Measurements from ENCODE around the gene ZNF565.

Gene ZNF565

GRCh38 chr19:36214386-36215275 lies at the start of gene ZNF565, which contains the start of gene ZNF146:
Gene ZNF565 (minus strand): TSS chr19:36214665. CDS start chr19:36201985, 12,680 bp downstream.
Gene ZNF146 (plus strand): TSS chr19:36215106. CDS start chr19:36236441, 21,335 bp downstream.
- Mint-ChIP-seq H3K9me3 (peaks cover 12% of the 10 kb centered on the region), H3K27ac (no peak within 1 kb of the TSS), H3K27me3 (ENCODE audit: low read depth) (no peaks in the 10 kb centered on the region), H3K4me3 (no peak within 1 kb of the TSS), H3K4me1 (ENCODE audit: low read depth) (peaks cover 7% of the 10 kb centered on the region), H3K36me3 (ENCODE audit: low read depth) (peaks cover 23% of the 10 kb centered on the region)
- DNase-seq (ENCODE audit: low spot score) = peak; percentile 97

- H3K4me1 Mint-ChIP-seq (ENCODE audit: low read depth) = no peaks in the 10 kb centered on the region
- no peaks in the 10 kb centered on the region for H3K27me3 Mint-ChIP-seq (ENCODE audit: low read depth)
- H3K36me3 Mint-ChIP-seq (ENCODE audit: low read depth) = peaks cover 2% of the 10 kb centered on the region
- H3K27ac Mint-ChIP-seq = no peak overlapping the region
- H3K4me3 Mint-ChIP-seq = no peak overlapping the region
- DNase-seq (ENCODE audit: low spot score) = no peak
- H3K9me3 Mint-ChIP-seq = peaks cover 36% of the 10 kb centered on the region
Measured at GRCh38 chr19:36259211-36259610, 44.7 kb upstream of the ZNF565 start.

GRCh38 chr19:36258028-36258875 lies 43.8 kb upstream of the ZNF565 start:
- DNase-seq (ENCODE audit: low spot score) = no peak
- Mint-ChIP-seq H3K4me1 (ENCODE audit: low read depth) (no peaks in the 10 kb centered on the region), H3K9me3 (peaks cover 29% of the 10 kb centered on the region), H3K36me3 (ENCODE audit: low read depth) (peaks cover 2% of the 10 kb centered on the region), H3K27me3 (ENCODE audit: low read depth) (no peaks in the 10 kb centered on the region), H3K27ac (no peak overlapping the region), H3K4me3 (no peak overlapping the region)

GRCh38 chr19:36257520-36257876 lies 43.0 kb upstream of the ZNF565 start:
- H3K27ac Mint-ChIP-seq = no peak overlapping the region
- DNase-seq (ENCODE audit: low spot score) = no peak
- no peak overlapping the region for H3K4me3 Mint-ChIP-seq
- H3K9me3 Mint-ChIP-seq = peaks cover 22% of the 10 kb centered on the region
- peaks cover 2% of the 10 kb centered on the region for H3K36me3 Mint-ChIP-seq (ENCODE audit: low read depth)
- H3K27me3 Mint-ChIP-seq (ENCODE audit: low read depth) = no peaks in the 10 kb centered on the region
- H3K4me1 Mint-ChIP-seq (ENCODE audit: low read depth) = no peaks in the 10 kb centered on the region

GRCh38 chr19:36256853-36257519 lies 42.5 kb upstream of the ZNF565 start:
- Mint-ChIP-seq H3K9me3 (peaks cover 23% of the 10 kb centered on the region), H3K4me3 (no peak overlapping the region), H3K36me3 (ENCODE audit: low read depth) (peaks cover 2% of the 10 kb centered on the region), H3K27ac (no peak overlapping the region), H3K4me1 (ENCODE audit: low read depth) (no peaks in the 10 kb centered on the region), H3K27me3 (ENCODE audit: low read depth) (no peaks in the 10 kb centered on the region)
- no peak for DNase-seq (ENCODE audit: low spot score)

- Mint-ChIP-seq H3K4me3 (no peak overlapping the region), H3K36me3 (ENCODE audit: low read depth) (peaks cover 2% of the 10 kb centered on the region), H3K27me3 (ENCODE audit: low read depth) (no peaks in the 10 kb centered on the region), H3K27ac (no peak overlapping the region), H3K4me1 (ENCODE audit: low read depth) (no peaks in the 10 kb centered on the region), H3K9me3 (peaks cover 32% of the 10 kb centered on the region)
- DNase-seq (ENCODE audit: low spot score) = no peak
Measured at GRCh38 chr19:36256064-36256463, 41.6 kb upstream of the ZNF565 start.

- Mint-ChIP-seq H3K27ac (no peak overlapping the region), H3K9me3 (peaks cover 32% of the 10 kb centered on the region), H3K4me1 (ENCODE audit: low read depth) (no peaks in the 10 kb centered on the region), H3K36me3 (ENCODE audit: low read depth) (peaks cover 2% of the 10 kb centered on the region), H3K27me3 (ENCODE audit: low read depth) (no peaks in the 10 kb centered on the region), H3K4me3 (no peak overlapping the region)
- DNase-seq (ENCODE audit: low spot score) = no peak
Measured at GRCh38 chr19:36255316-36255715, 40.9 kb upstream of the ZNF565 start.

- peaks cover 2% of the 10 kb centered on the region for H3K36me3 Mint-ChIP-seq (ENCODE audit: low read depth)
- peaks cover 32% of the 10 kb centered on the region for H3K9me3 Mint-ChIP-seq
- H3K27me3 Mint-ChIP-seq (ENCODE audit: low read depth) = no peaks in the 10 kb centered on the region
- H3K4me1 Mint-ChIP-seq (ENCODE audit: low read depth) = no peaks in the 10 kb centered on the region
- H3K4me3 Mint-ChIP-seq = no peak overlapping the region
- no peak for DNase-seq (ENCODE audit: low spot score)
- no peak overlapping the region for H3K27ac Mint-ChIP-seq
Measured at GRCh38 chr19:36254848-36255247, 40.4 kb upstream of the ZNF565 start.

- Mint-ChIP-seq H3K9me3 (peaks cover 38% of the 10 kb centered on the region), H3K27ac (no peak overlapping the region), H3K27me3 (ENCODE audit: low read depth) (no peaks in the 10 kb centered on the region), H3K4me1 (ENCODE audit: low read depth) (no peaks in the 10 kb centered on the region), H3K36me3 (ENCODE audit: low read depth) (peaks cover 2% of the 10 kb centered on the region), H3K4me3 (no peak overlapping the region)
- no peak for DNase-seq (ENCODE audit: low spot score)
Measured at GRCh38 chr19:36252047-36252446, 37.6 kb upstream of the ZNF565 start.

- no peaks in the 10 kb centered on the region for H3K27me3 Mint-ChIP-seq (ENCODE audit: low read depth)
- H3K9me3 Mint-ChIP-seq = peaks cover 47% of the 10 kb centered on the region
- no peak for DNase-seq (ENCODE audit: low spot score)
- H3K4me1 Mint-ChIP-seq (ENCODE audit: low read depth) = no peaks in the 10 kb centered on the region
- H3K27ac Mint-ChIP-seq = no peak overlapping the region
- peaks cover 3% of the 10 kb centered on the region for H3K36me3 Mint-ChIP-seq (ENCODE audit: low read depth)
- no peak overlapping the region for H3K4me3 Mint-ChIP-seq
Measured at GRCh38 chr19:36246006-36246481, 31.6 kb upstream of the ZNF565 start.

GRCh38 chr19:36245210-36246005 lies 30.9 kb upstream of the ZNF565 start:
- Mint-ChIP-seq H3K9me3 (peaks cover 47% of the 10 kb centered on the region), H3K4me3 (no peak overlapping the region), H3K4me1 (ENCODE audit: low read depth) (no peaks in the 10 kb centered on the region), H3K27ac (no peak overlapping the region), H3K27me3 (ENCODE audit: low read depth) (no peaks in the 10 kb centered on the region), H3K36me3 (ENCODE audit: low read depth) (peaks cover 3% of the 10 kb centered on the region)
- DNase-seq (ENCODE audit: low spot score) = no peak

- DNase-seq (ENCODE audit: low spot score) = no peak
- H3K36me3 Mint-ChIP-seq (ENCODE audit: low read depth) = peaks cover 12% of the 10 kb centered on the region
- H3K27me3 Mint-ChIP-seq (ENCODE audit: low read depth) = no peaks in the 10 kb centered on the region
- H3K4me3 Mint-ChIP-seq = no peak overlapping the region
- H3K27ac Mint-ChIP-seq = no peak overlapping the region
- H3K9me3 Mint-ChIP-seq = peaks cover 59% of the 10 kb centered on the region
- H3K4me1 Mint-ChIP-seq (ENCODE audit: low read depth) = no peaks in the 10 kb centered on the region
Measured at GRCh38 chr19:36244066-36244465, 29.6 kb upstream of the ZNF565 start.

- H3K27me3 Mint-ChIP-seq (ENCODE audit: low read depth) = no peaks in the 10 kb centered on the region
- peaks cover 82% of the 10 kb centered on the region for H3K9me3 Mint-ChIP-seq
- no peak overlapping the region for H3K4me3 Mint-ChIP-seq
- no peak for DNase-seq (ENCODE audit: low spot score)
- no peak overlapping the region for H3K27ac Mint-ChIP-seq
- no peaks in the 10 kb centered on the region for H3K4me1 Mint-ChIP-seq (ENCODE audit: low read depth)
- H3K36me3 Mint-ChIP-seq (ENCODE audit: low read depth) = peaks cover 78% of the 10 kb centered on the region
Measured at GRCh38 chr19:36236946-36237310, 22.5 kb upstream of the ZNF565 start.

Data from T-helper 2 cell treated with Interferon-gamma antibody and Interleukin-4, amounts not matched to agents 5 μg/mL and 100 μg/mL, for 36 hours (primary cell).